ENCODE results near the gene SIL1.

DNA sequence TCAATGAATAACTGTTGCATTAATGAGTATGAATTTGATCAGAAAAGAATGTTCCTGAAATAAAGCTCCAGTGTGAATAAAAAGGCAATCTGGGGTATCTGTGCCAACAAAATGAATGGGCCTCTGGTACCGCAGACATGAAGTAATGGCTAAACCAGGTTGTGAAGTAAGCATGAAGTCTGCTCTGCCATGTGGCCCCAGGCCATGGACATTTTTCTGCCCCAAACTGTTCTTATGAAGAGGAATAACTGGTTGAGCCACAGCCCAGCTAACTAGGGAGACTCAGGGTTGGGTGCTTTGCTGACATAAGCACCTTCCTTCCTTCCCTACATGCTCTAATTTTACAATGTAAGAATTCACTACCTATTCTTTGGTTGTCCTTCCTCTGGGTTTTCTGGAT is 175.6 kb downstream of the SIL1 start:
- TF ChIP-seq, protein P1, sequence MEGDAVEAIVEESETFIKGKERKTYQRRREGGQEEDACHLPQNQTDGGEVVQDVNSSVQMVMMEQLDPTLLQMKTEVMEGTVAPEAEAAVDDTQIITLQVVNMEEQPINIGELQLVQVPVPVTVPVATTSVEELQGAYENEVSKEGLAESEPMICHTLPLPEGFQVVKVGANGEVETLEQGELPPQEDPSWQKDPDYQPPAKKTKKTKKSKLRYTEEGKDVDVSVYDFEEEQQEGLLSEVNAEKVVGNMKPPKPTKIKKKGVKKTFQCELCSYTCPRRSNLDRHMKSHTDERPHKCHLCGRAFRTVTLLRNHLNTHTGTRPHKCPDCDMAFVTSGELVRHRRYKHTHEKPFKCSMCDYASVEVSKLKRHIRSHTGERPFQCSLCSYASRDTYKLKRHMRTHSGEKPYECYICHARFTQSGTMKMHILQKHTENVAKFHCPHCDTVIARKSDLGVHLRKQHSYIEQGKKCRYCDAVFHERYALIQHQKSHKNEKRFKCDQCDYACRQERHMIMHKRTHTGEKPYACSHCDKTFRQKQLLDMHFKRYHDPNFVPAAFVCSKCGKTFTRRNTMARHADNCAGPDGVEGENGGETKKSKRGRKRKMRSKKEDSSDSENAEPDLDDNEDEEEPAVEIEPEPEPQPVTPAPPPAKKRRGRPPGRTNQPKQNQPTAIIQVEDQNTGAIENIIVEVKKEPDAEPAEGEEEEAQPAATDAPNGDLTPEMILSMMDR (IDR thresholded peaks at IDR 0.05; ENCODE audit: insufficient read depth, low read depth, low read length): no peak
- TF ChIP-seq EZH2 (IDR thresholded peaks at IDR 0.05; ENCODE audit: insufficient read depth, low read length): no peak
